ENCODE results near the gene WFS1. TPM values are rescaled to one million over a fixed set of nuclear protein-coding genes. Genes with fewer than 3 reads are reported as not detected.

The WFS1 gene
- polyA plus RNA-seq, 4 donors, result 4.1 to 35.1 (median 12.2) TPM

- Histone ChIP-seq H3K27me3 (ENCODE audit: control insufficient read depth in 3 of 3, insufficient read depth in 3 of 3, low read length in 3 of 3) (no peaks in the 10 kb centered on the region), H3K4me1 (ENCODE audit: control insufficient read depth in 3 of 3, insufficient read depth in 2 of 3, low read depth in 1 of 3, low read length in 2 of 3) (no peaks in the 10 kb centered on the region), H3K36me3 (ENCODE audit: control insufficient read depth in 3 of 3, insufficient read depth in 2 of 3, low read depth in 1 of 3, low read length in 3 of 3) (no peaks in the 10 kb centered on the region), H3K4me3 (ENCODE audit: low read depth in 1 of 3, low read length in 3 of 3) (no peak overlapping the region), H3K9me3 (ENCODE audit: control insufficient read depth in 2 of 2, insufficient read depth in 1 of 2, low read depth in 1 of 2, low read length in 1 of 2) (no peaks in the 10 kb centered on the region), H3K27ac (ENCODE audit: low read depth in 1 of 3, low read length in 2 of 3) (no peak overlapping the region)
- WGBS, 3 donors, result 67 to 75% (median 70%) methylated on average over 7 of the region's 7 CpGs
- FAIRE-seq (no peak), DNase-seq (no peak)
Observed at GRCh38 chr4:6231663-6232165, 37.9 kb upstream of the WFS1 start.

GRCh38 chr4:6232836-6233785 lies 36.5 kb upstream of the WFS1 start:
- Histone ChIP-seq H3K4me1 (ENCODE audit: control insufficient read depth in 3 of 3, insufficient read depth in 2 of 3, low read depth in 1 of 3, low read length in 2 of 3) (no peaks in the 10 kb centered on the region), H3K36me3 (ENCODE audit: control insufficient read depth in 3 of 3, insufficient read depth in 2 of 3, low read depth in 1 of 3, low read length in 3 of 3) (no peaks in the 10 kb centered on the region), H3K9me3 (ENCODE audit: control insufficient read depth in 2 of 2, insufficient read depth in 1 of 2, low read depth in 1 of 2, low read length in 1 of 2) (no peaks in the 10 kb centered on the region), H3K4me3 (ENCODE audit: low read depth in 1 of 3, low read length in 3 of 3) (no peak overlapping the region), H3K27me3 (ENCODE audit: control insufficient read depth in 3 of 3, insufficient read depth in 3 of 3, low read length in 3 of 3) (no peaks in the 10 kb centered on the region), H3K27ac (ENCODE audit: low read depth in 1 of 3, low read length in 2 of 3) (no peak overlapping the region)
- 79 to 86% (median 84%) methylated on average over 30 of the region's 30 CpGs for WGBS, 3 donors
- no peak for FAIRE-seq
- no peak for DNase-seq

GRCh38 chr4:6233929-6234328 lies 35.7 kb upstream of the WFS1 start:
- H3K36me3 ChIP-seq (ENCODE audit: control insufficient read depth in 3 of 3, insufficient read depth in 2 of 3, low read depth in 1 of 3, low read length in 3 of 3), result no peaks in the 10 kb centered on the region
- no peak overlapping the region for H3K27ac ChIP-seq (ENCODE audit: low read depth in 1 of 3, low read length in 2 of 3)
- DNase-seq (no peak), FAIRE-seq (no peak)
- no peaks in the 10 kb centered on the region for H3K27me3 ChIP-seq (ENCODE audit: control insufficient read depth in 3 of 3, insufficient read depth in 3 of 3, low read length in 3 of 3)
- H3K9me3 ChIP-seq (ENCODE audit: control insufficient read depth in 2 of 2, insufficient read depth in 1 of 2, low read depth in 1 of 2, low read length in 1 of 2), result no peaks in the 10 kb centered on the region
- no peaks in the 10 kb centered on the region for H3K4me1 ChIP-seq (ENCODE audit: control insufficient read depth in 3 of 3, insufficient read depth in 2 of 3, low read depth in 1 of 3, low read length in 2 of 3)
- 82 to 86% (median 85%) methylated on average over 6 of the region's 6 CpGs for WGBS, 3 donors
- H3K4me3 ChIP-seq (ENCODE audit: low read depth in 1 of 3, low read length in 3 of 3), result no peak overlapping the region

GRCh38 chr4:6235012-6235411 lies 34.6 kb upstream of the WFS1 start:
- Histone ChIP-seq H3K27ac (ENCODE audit: low read depth in 1 of 3, low read length in 2 of 3) (no peak overlapping the region), H3K4me1 (ENCODE audit: control insufficient read depth in 3 of 3, insufficient read depth in 2 of 3, low read depth in 1 of 3, low read length in 2 of 3) (no peaks in the 10 kb centered on the region), H3K9me3 (ENCODE audit: control insufficient read depth in 2 of 2, insufficient read depth in 1 of 2, low read depth in 1 of 2, low read length in 1 of 2) (no peaks in the 10 kb centered on the region), H3K27me3 (ENCODE audit: control insufficient read depth in 3 of 3, insufficient read depth in 3 of 3, low read length in 3 of 3) (no peaks in the 10 kb centered on the region), H3K4me3 (ENCODE audit: low read depth in 1 of 3, low read length in 3 of 3) (no peak overlapping the region), H3K36me3 (ENCODE audit: control insufficient read depth in 3 of 3, insufficient read depth in 2 of 3, low read depth in 1 of 3, low read length in 3 of 3) (no peaks in the 10 kb centered on the region)
- WGBS, 3 donors, result 75 to 81% (median 81%) methylated on average over 7 of the region's 7 CpGs
- no peak for FAIRE-seq
- no peak for DNase-seq

GRCh38 chr4:6235901-6236640 lies 33.6 kb upstream of the WFS1 start:
- FAIRE-seq, result no peak
- 63 to 80% (median 72%) methylated on average over 17 of the region's 17 CpGs for WGBS, 3 donors
- no peak for DNase-seq
- Histone ChIP-seq H3K27me3 (ENCODE audit: control insufficient read depth in 3 of 3, insufficient read depth in 3 of 3, low read length in 3 of 3) (no peaks in the 10 kb centered on the region), H3K9me3 (ENCODE audit: control insufficient read depth in 2 of 2, insufficient read depth in 1 of 2, low read depth in 1 of 2, low read length in 1 of 2) (no peaks in the 10 kb centered on the region), H3K36me3 (ENCODE audit: control insufficient read depth in 3 of 3, insufficient read depth in 2 of 3, low read depth in 1 of 3, low read length in 3 of 3) (no peaks in the 10 kb centered on the region), H3K4me1 (ENCODE audit: control insufficient read depth in 3 of 3, insufficient read depth in 2 of 3, low read depth in 1 of 3, low read length in 2 of 3) (no peaks in the 10 kb centered on the region), H3K27ac (ENCODE audit: low read depth in 1 of 3, low read length in 2 of 3) (no peak overlapping the region), H3K4me3 (ENCODE audit: low read depth in 1 of 3, low read length in 3 of 3) (no peak overlapping the region)

GRCh38 chr4:6236816-6237390 lies 32.7 kb upstream of the WFS1 start:
- no peaks in the 10 kb centered on the region for H3K36me3 ChIP-seq (ENCODE audit: control insufficient read depth in 3 of 3, insufficient read depth in 2 of 3, low read depth in 1 of 3, low read length in 3 of 3)
- 69 to 74% (median 73%) methylated on average over 12 of the region's 12 CpGs for WGBS, 3 donors
- no peaks in the 10 kb centered on the region for H3K9me3 ChIP-seq (ENCODE audit: control insufficient read depth in 2 of 2, insufficient read depth in 1 of 2, low read depth in 1 of 2, low read length in 1 of 2)
- no peak overlapping the region for H3K4me3 ChIP-seq (ENCODE audit: low read depth in 1 of 3, low read length in 3 of 3)
- DNase-seq (no peak), FAIRE-seq (no peak)
- no peaks in the 10 kb centered on the region for H3K4me1 ChIP-seq (ENCODE audit: control insufficient read depth in 3 of 3, insufficient read depth in 2 of 3, low read depth in 1 of 3, low read length in 2 of 3)
- no peaks in the 10 kb centered on the region for H3K27me3 ChIP-seq (ENCODE audit: control insufficient read depth in 3 of 3, insufficient read depth in 3 of 3, low read length in 3 of 3)
- no peak overlapping the region for H3K27ac ChIP-seq (ENCODE audit: low read depth in 1 of 3, low read length in 2 of 3)

- Histone ChIP-seq H3K4me3 (ENCODE audit: low read depth in 1 of 3, low read length in 3 of 3) (no peak overlapping the region), H3K27me3 (ENCODE audit: control insufficient read depth in 3 of 3, insufficient read depth in 3 of 3, low read length in 3 of 3) (peaks cover 0 to 3% (median 3%) of the 10 kb centered on the region in 3 donors), H3K9me3 (ENCODE audit: control insufficient read depth in 2 of 2, insufficient read depth in 1 of 2, low read depth in 1 of 2, low read length in 1 of 2) (peaks cover 0 to 2% of the 10 kb centered on the region in 2 donors), H3K36me3 (ENCODE audit: control insufficient read depth in 3 of 3, insufficient read depth in 2 of 3, low read depth in 1 of 3, low read length in 3 of 3) (no peaks in the 10 kb centered on the region), H3K4me1 (ENCODE audit: control insufficient read depth in 3 of 3, insufficient read depth in 2 of 3, low read depth in 1 of 3, low read length in 2 of 3) (no peaks in the 10 kb centered on the region), H3K27ac (ENCODE audit: low read depth in 1 of 3, low read length in 2 of 3) (no peak overlapping the region)
- WGBS, 3 donors, result 73 to 79% (median 73%) methylated on average over 8 of the region's 8 CpGs
- FAIRE-seq (no peak), DNase-seq (no peak)
Observed at GRCh38 chr4:6239486-6239885, 30.2 kb upstream of the WFS1 start.

- no peak for DNase-seq
Observed at GRCh38 chr4:6239968-6240367, 29.7 kb upstream of the WFS1 start.

More at GRCh38 chr4:6239968-6240367, 29.7 kb upstream of the WFS1 start:
- Histone ChIP-seq H3K4me1 (ENCODE audit: control insufficient read depth in 3 of 3, insufficient read depth in 2 of 3, low read depth in 1 of 3, low read length in 2 of 3) (no peaks in the 10 kb centered on the region), H3K36me3 (ENCODE audit: control insufficient read depth in 3 of 3, insufficient read depth in 2 of 3, low read depth in 1 of 3, low read length in 3 of 3) (no peaks in the 10 kb centered on the region), H3K9me3 (ENCODE audit: control insufficient read depth in 2 of 2, insufficient read depth in 1 of 2, low read depth in 1 of 2, low read length in 1 of 2) (peaks cover 0 to 4% of the 10 kb centered on the region in 2 donors), H3K4me3 (ENCODE audit: low read depth in 1 of 3, low read length in 3 of 3) (no peak overlapping the region), H3K27ac (ENCODE audit: low read depth in 1 of 3, low read length in 2 of 3) (no peak overlapping the region), H3K27me3 (ENCODE audit: control insufficient read depth in 3 of 3, insufficient read depth in 3 of 3, low read length in 3 of 3) (peaks cover 0 to 6% (median 3%) of the 10 kb centered on the region in 3 donors)
- no peak for FAIRE-seq
- WGBS, 3 donors, result 76 to 77% (median 76%) methylated on average over 11 of the region's 11 CpGs

Data from small intestine (tissue), 7 donors.